Large intestine (tissue), 3 donors: Measurements from ENCODE around the gene EIF4ENIF1. TPM values are rescaled to one million over a fixed set of nuclear protein-coding genes. Genes with fewer than 3 reads are reported as not detected.
A peak's percentile ranks its signal among the peaks of the same experiment; 100 is the strongest.
"Not testable (repeated sequence)": the region's sequence is repeated elsewhere in the genome, so short reads cannot be mapped to it uniquely, and the experiment has no call there.

Source experiments
- DNase-seq, 2 donors: peaks; one replicate each; pipeline versions ENCODE4 v3.0.0 to v3.0.0-alpha.2; 2013
- H3K27ac ChIP-seq: one replicate; pipeline ENCODE4 v1.5.1; 2013; ENCODE audit warnings: low read length
- H3K27me3 ChIP-seq: 2 replicates; pipeline ENCODE4 v1.6.1; 2013; ENCODE audit warnings: low read length; ENCODE audit not compliant: control insufficient read depth, insufficient read depth
- H3K36me3 ChIP-seq: 2 replicates; pipeline ENCODE4 v1.6.1; 2013; ENCODE audit warnings: low read length; ENCODE audit not compliant: control insufficient read depth, insufficient read depth
- H3K4me1 ChIP-seq: one replicate; pipeline ENCODE4 v1.6.1; 2013; ENCODE audit warnings: low read length; ENCODE audit not compliant: control insufficient read depth, insufficient read depth
- H3K4me3 ChIP-seq: one replicate; pipeline ENCODE4 v1.5.1; 2013; ENCODE audit warnings: low read length
- H3K9me3 ChIP-seq: one replicate; pipeline ENCODE4 v1.6.1; 2013; ENCODE audit warnings: mild to moderate bottlenecking, low read depth, low read length, moderate library complexity; ENCODE audit not compliant: control insufficient read depth
- WGBS: methylation state at CpG from one replicate; pipeline ENCODE4 v1.1.5; 2013; ENCODE audit warnings: low lambda C conversion rate; ENCODE audit not compliant: insufficient coverage; 5-methylcytosine and 5-hydroxymethylcytosine counted together
- polyA plus RNA-seq: library from polyadenylated mRNA; unstranded; fragments of 120-200 nt; gene quantifications from one replicate; pipeline ENCODE4 v1.2.1, GENCODE V29; 2013

The EIF4ENIF1 gene
- polyA plus RNA-seq, 1 donor = 27.7 TPM

- not testable (repeated sequence) for H3K4me3 ChIP-seq, DNase-seq, H3K27ac ChIP-seq, H3K4me1 ChIP-seq, H3K9me3 ChIP-seq, H3K27me3 ChIP-seq, H3K36me3 ChIP-seq
- WGBS = no CpG with 5 or more reads among the region's 5 CpGs
Measured at GRCh38 chr22:31493355-31493754, 3.7 kb upstream of the EIF4ENIF1 start.

GRCh38 chr22:31492151-31492550 is 2.5 kb upstream of the EIF4ENIF1 start:
- Histone ChIP-seq H3K4me3 (no peak overlapping the region), H3K9me3 (no peaks in the 10 kb centered on the region), H3K36me3 (peaks cover 10% of the 10 kb centered on the region), H3K27me3 (no peaks in the 10 kb centered on the region), H3K4me1 (peaks cover 8% of the 10 kb centered on the region), H3K27ac (no peak overlapping the region)
- no CpG with 5 or more reads among the region's 3 CpGs for WGBS
- no peak for DNase-seq

GRCh38 chr22:31491218-31491962 is 1.7 kb upstream of the EIF4ENIF1 start:
- Histone ChIP-seq H3K27ac (peak overlapping the region; percentile 98), H3K4me1 (peaks cover 8% of the 10 kb centered on the region), H3K27me3 (no peaks in the 10 kb centered on the region), H3K36me3 (peaks cover 16% of the 10 kb centered on the region), H3K4me3 (peak overlapping the region; percentile 92), H3K9me3 (no peaks in the 10 kb centered on the region)
- whole genome bisulfite sequencing = 100% methylated on average over 1 of the region's 8 CpGs
- DNase-seq = no peak

- peak overlapping the region; percentile 98 for H3K27ac ChIP-seq
- peak; percentile 59 to 84 for DNase-seq
- H3K9me3 ChIP-seq = no peaks in the 10 kb centered on the region
- H3K27me3 ChIP-seq = no peaks in the 10 kb centered on the region
- H3K4me3 ChIP-seq = peak overlapping the region; percentile 92
- no CpG with 5 or more reads among the region's 15 CpGs for WGBS
- H3K36me3 ChIP-seq = peaks cover 20% of the 10 kb centered on the region
- H3K4me1 ChIP-seq = peaks cover 8% of the 10 kb centered on the region
Measured at GRCh38 chr22:31490496-31490925, 869 bp upstream of the EIF4ENIF1 start.

GRCh38 chr22:31488988-31489617 is 539 bp downstream of the EIF4ENIF1 start:
- Histone ChIP-seq H3K4me3 (peak overlapping the region; percentile 92), H3K27me3 (no peaks in the 10 kb centered on the region), H3K9me3 (no peaks in the 10 kb centered on the region), H3K36me3 (peaks cover 32% of the 10 kb centered on the region), H3K4me1 (peaks cover 8% of the 10 kb centered on the region), H3K27ac (peak overlapping the region; percentile 43)
- no CpG with 5 or more reads among the region's 61 CpGs for WGBS
- no peak for DNase-seq

GRCh38 chr22:31488346-31488883 is 1.2 kb downstream of the EIF4ENIF1 start:
- H3K4me1 ChIP-seq = peaks cover 8% of the 10 kb centered on the region
- H3K27me3 ChIP-seq = no peaks in the 10 kb centered on the region
- H3K27ac ChIP-seq = peak overlapping the region; percentile 43
- no peaks in the 10 kb centered on the region for H3K9me3 ChIP-seq
- WGBS = 70% methylated on average over 3 of the region's 6 CpGs
- peak overlapping the region; percentile 48 for H3K4me3 ChIP-seq
- DNase-seq = peak in 1 of 2 donors; percentile 15
- peaks cover 39% of the 10 kb centered on the region for H3K36me3 ChIP-seq

GRCh38 chr22:31486951-31487350 is 2.7 kb downstream of the EIF4ENIF1 start:
- WGBS = no CpG with 5 or more reads among the region's 2 CpGs
- Histone ChIP-seq H3K4me3 (no peak overlapping the region), H3K9me3 (no peaks in the 10 kb centered on the region), H3K4me1 (peaks cover 8% of the 10 kb centered on the region), H3K27me3 (no peaks in the 10 kb centered on the region), H3K36me3 (peaks cover 49% of the 10 kb centered on the region), H3K27ac (no peak overlapping the region)
- no peak for DNase-seq

- peaks cover 55% of the 10 kb centered on the region for H3K36me3 ChIP-seq
- WGBS = no CpG with 5 or more reads among the region's 11 CpGs
- not testable (repeated sequence) for DNase-seq, H3K4me3 ChIP-seq, H3K9me3 ChIP-seq, H3K27ac ChIP-seq, H3K27me3 ChIP-seq, H3K4me1 ChIP-seq
Measured at GRCh38 chr22:31486369-31486768, 3.3 kb downstream of the EIF4ENIF1 start.

GRCh38 chr22:31482470-31482869 is 7.2 kb downstream of the EIF4ENIF1 start:
- H3K4me1 ChIP-seq, DNase-seq, H3K4me3 ChIP-seq, H3K9me3 ChIP-seq, H3K27me3 ChIP-seq, H3K27ac ChIP-seq: not testable (repeated sequence)
- H3K36me3 ChIP-seq = peaks cover 69% of the 10 kb centered on the region
- 86% methylated on average over 3 of the region's 8 CpGs for WGBS

- Histone ChIP-seq H3K27ac (no peak overlapping the region), H3K36me3 (peaks cover 65% of the 10 kb centered on the region), H3K4me3 (no peak overlapping the region), H3K27me3 (no peaks in the 10 kb centered on the region), H3K9me3 (no peaks in the 10 kb centered on the region), H3K4me1 (no peaks in the 10 kb centered on the region)
- no CpG with 5 or more reads among the region's 3 CpGs for WGBS
- DNase-seq = no peak
Measured at GRCh38 chr22:31481129-31481528, 8.5 kb downstream of the EIF4ENIF1 start.
